Measurements from ENCODE around the gene OR6K6.

OR6K6 gene

GRCh38 chr1:158730453-158730852 lies 24.1 kb upstream of the OR6K6 start:
- ATAC-seq (ENCODE audit: low read depth) (no peak), DNase-seq (ENCODE audit: low spot score) (no peak)
- no peaks in the 10 kb centered on the region for H3K4me1 ChIP-seq (ENCODE audit: insufficient read depth, poor library complexity, severe bottlenecking)
- H3K36me3 ChIP-seq (ENCODE audit: low read depth), result no peaks in the 10 kb centered on the region
- no peak for TF ChIP-seq CTCF (IDR thresholded peaks at IDR 0.05; ENCODE audit: poor library complexity, severe bottlenecking)
- H3K9me3 ChIP-seq (ENCODE audit: severe bottlenecking), result no peaks in the 10 kb centered on the region
- no peak overlapping the region for H3K27ac ChIP-seq (ENCODE audit: poor library complexity, severe bottlenecking)
- no peak overlapping the region for H3K4me3 ChIP-seq (ENCODE audit: severe bottlenecking)
- peaks cover 13% of the 10 kb centered on the region for H3K27me3 ChIP-seq (ENCODE audit: insufficient read depth, poor library complexity, severe bottlenecking)

GRCh38 chr1:158731707-158732106 lies 22.8 kb upstream of the OR6K6 start:
- Histone ChIP-seq H3K27me3 (ENCODE audit: insufficient read depth, poor library complexity, severe bottlenecking) (peaks cover 4% of the 10 kb centered on the region), H3K36me3 (ENCODE audit: low read depth) (no peaks in the 10 kb centered on the region), H3K27ac (ENCODE audit: poor library complexity, severe bottlenecking) (no peak overlapping the region), H3K4me3 (ENCODE audit: severe bottlenecking) (no peak overlapping the region), H3K9me3 (ENCODE audit: severe bottlenecking) (no peaks in the 10 kb centered on the region), H3K4me1 (ENCODE audit: insufficient read depth, poor library complexity, severe bottlenecking) (no peaks in the 10 kb centered on the region)
- ATAC-seq (ENCODE audit: low read depth) (no peak), DNase-seq (ENCODE audit: low spot score) (no peak)
- TF ChIP-seq CTCF (IDR thresholded peaks at IDR 0.05; ENCODE audit: poor library complexity, severe bottlenecking), result no peak

GRCh38 chr1:158732524-158732923 lies 22.0 kb upstream of the OR6K6 start:
- H3K27ac ChIP-seq (ENCODE audit: poor library complexity, severe bottlenecking), result no peak overlapping the region
- DNase-seq (ENCODE audit: low spot score) (no peak), ATAC-seq (ENCODE audit: low read depth) (no peak)
- no peaks in the 10 kb centered on the region for H3K4me1 ChIP-seq (ENCODE audit: insufficient read depth, poor library complexity, severe bottlenecking)
- no peak overlapping the region for H3K4me3 ChIP-seq (ENCODE audit: severe bottlenecking)
- TF ChIP-seq CTCF (IDR thresholded peaks at IDR 0.05; ENCODE audit: poor library complexity, severe bottlenecking), result no peak
- H3K36me3 ChIP-seq (ENCODE audit: low read depth), result no peaks in the 10 kb centered on the region
- no peaks in the 10 kb centered on the region for H3K9me3 ChIP-seq (ENCODE audit: severe bottlenecking)
- H3K27me3 ChIP-seq (ENCODE audit: insufficient read depth, poor library complexity, severe bottlenecking), result no peaks in the 10 kb centered on the region

- no peaks in the 10 kb centered on the region for H3K4me1 ChIP-seq (ENCODE audit: insufficient read depth, poor library complexity, severe bottlenecking)
- DNase-seq (ENCODE audit: low spot score) (no peak), ATAC-seq (ENCODE audit: low read depth) (no peak)
- no peaks in the 10 kb centered on the region for H3K9me3 ChIP-seq (ENCODE audit: severe bottlenecking)
- no peak overlapping the region for H3K27ac ChIP-seq (ENCODE audit: poor library complexity, severe bottlenecking)
- H3K27me3 ChIP-seq (ENCODE audit: insufficient read depth, poor library complexity, severe bottlenecking), result peaks cover 24% of the 10 kb centered on the region
- H3K36me3 ChIP-seq (ENCODE audit: low read depth), result no peaks in the 10 kb centered on the region
- no peak overlapping the region for H3K4me3 ChIP-seq (ENCODE audit: severe bottlenecking)
- no peak for TF ChIP-seq CTCF (IDR thresholded peaks at IDR 0.05; ENCODE audit: poor library complexity, severe bottlenecking)
Measured at GRCh38 chr1:158735848-158736247, 18.7 kb upstream of the OR6K6 start.

- TF ChIP-seq CTCF (IDR thresholded peaks at IDR 0.05; ENCODE audit: poor library complexity, severe bottlenecking), result no peak
- H3K36me3 ChIP-seq (ENCODE audit: low read depth), result no peaks in the 10 kb centered on the region
- ATAC-seq (ENCODE audit: low read depth), result no peak
- no peak overlapping the region for H3K27ac ChIP-seq (ENCODE audit: poor library complexity, severe bottlenecking)
- H3K27me3 ChIP-seq (ENCODE audit: insufficient read depth, poor library complexity, severe bottlenecking), result peaks cover 6% of the 10 kb centered on the region
- H3K9me3 ChIP-seq (ENCODE audit: severe bottlenecking), result no peaks in the 10 kb centered on the region
- no peak overlapping the region for H3K4me3 ChIP-seq (ENCODE audit: severe bottlenecking)
- no peak for DNase-seq (ENCODE audit: low spot score)
- H3K4me1 ChIP-seq (ENCODE audit: insufficient read depth, poor library complexity, severe bottlenecking), result no peaks in the 10 kb centered on the region
Measured at GRCh38 chr1:158752155-158752712, 2.3 kb upstream of the OR6K6 start.

All from RWPE2 (cell line).